ENCODE data around the gene PDGFD.

GRCh38 chr11:104148706-104149105 is 15.2 kb downstream of the PDGFD start:
- no peak for TF ChIP-seq CREM (CRISPR knock-in tag; IDR thresholded peaks at IDR 0.05)
- no peak for TF ChIP-seq CTCF (IDR thresholded peaks at IDR 0.05)
- no peak for TF ChIP-seq SP1 (CRISPR knock-in tag; conservative IDR thresholded peaks at IDR 0.05)
- no peak for TF ChIP-seq ZNF263 (CRISPR knock-in tag; IDR thresholded peaks at IDR 0.05; ENCODE audit: low read depth)
- TF ChIP-seq SMAD3 (CRISPR knock-in tag; IDR thresholded peaks at IDR 0.05; ENCODE audit: borderline replicate concordance): no peak
- no peak for TF ChIP-seq MAX (CRISPR knock-in tag; IDR thresholded peaks at IDR 0.05)
- TF ChIP-seq TEAD1 (CRISPR knock-in tag; IDR thresholded peaks at IDR 0.05): no peak
- no peak for TF ChIP-seq ZNF423 (CRISPR knock-in tag; IDR thresholded peaks at IDR 0.05)
- no peak for TF ChIP-seq TEAD4 (CRISPR knock-in tag; IDR thresholded peaks at IDR 0.05)
- no peak for TF ChIP-seq AR (CRISPR knock-in tag; IDR thresholded peaks at IDR 0.05)
- no peak for TF ChIP-seq GABPB1 (CRISPR knock-in tag; IDR thresholded peaks at IDR 0.05)
- no peak for TF ChIP-seq FOXK1 (CRISPR knock-in tag; IDR thresholded peaks at IDR 0.05)

Data from WTC11 (cell line).